ENCODE results near the gene MYO10. TPM values are rescaled to one million over a fixed set of nuclear protein-coding genes. Genes with fewer than 3 reads are reported as not detected.

MYO10 gene
- total and polyA plus RNA-seq, 2 experiments from 2014 or later: 119 to 276 TPM

DNA sequence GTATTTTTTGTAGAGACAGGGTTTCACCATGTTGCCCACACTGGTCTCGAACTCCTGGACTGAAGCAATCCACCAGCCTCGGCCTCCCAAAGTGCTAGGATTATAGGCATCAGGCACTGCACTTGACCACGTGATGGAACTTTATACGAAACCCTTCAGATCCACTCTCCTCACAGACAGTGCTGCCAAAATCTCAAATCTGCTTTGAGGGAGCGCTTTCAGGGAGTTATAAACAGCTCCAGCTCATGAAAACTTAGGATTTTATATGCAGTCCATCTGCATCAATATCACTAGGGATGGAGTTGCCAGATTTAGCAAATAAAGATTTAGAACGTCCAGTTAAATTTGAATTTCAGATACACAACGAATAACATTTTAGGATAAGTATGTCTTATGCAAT, 25.0 kb upstream of the MYO10 start (continued):
- TF ChIP-seq REST (IDR thresholded peaks at IDR 0.05; ENCODE audit: unreplicated experiment) (no peak), POLR2AphosphoS5 (IDR thresholded peaks at IDR 0.05; ENCODE audit: low read depth) (no peak), EZH2phosphoT487 (IDR thresholded peaks at IDR 0.05; ENCODE audit: unreplicated experiment) (no peak), CREB1 (CRISPR knock-in tag; IDR thresholded peaks at IDR 0.05; ENCODE audit: low read depth) (no peak)

GRCh38 chr5:16957304-16958196, 21.5 kb upstream of the MYO10 start:
- Histone ChIP-seq H3K27ac (ENCODE audit: low read depth) (no peak overlapping the region), H3K27me3 (ENCODE audit: insufficient read depth) (no peaks in the 10 kb centered on the region), H3K36me3 (ENCODE audit: insufficient read depth) (no peaks in the 10 kb centered on the region), H4K20me1 (replicated peaks; ENCODE audit: insufficient read depth) (no peaks in the 10 kb centered on the region), H3K79me2 (replicated peaks; ENCODE audit: insufficient read depth) (no peaks in the 10 kb centered on the region), H3F3A (replicated peaks; ENCODE audit: low read depth) (no peaks in the 10 kb centered on the region), H3K9me2 (ENCODE audit: insufficient read depth) (no peaks in the 10 kb centered on the region), H3K4me2 (no peak overlapping the region), H3K4me1 (ENCODE audit: insufficient read depth) (no peaks in the 10 kb centered on the region), H2AFZ (peak overlapping the region; percentile 72; the same call in 1 of the 2 replicates), H3K4me3 (no peak overlapping the region)
- Mint-ChIP-seq H3K4me1 (peaks cover 3% of the 10 kb centered on the region; the same call in 2 of the 3 replicates), H3K9me3 (peaks cover 3% of the 10 kb centered on the region; the same call in 2 of the 3 replicates), H3K4me3 (no peak overlapping the region), H3K36me3 (ENCODE audit: low read depth) (no peaks in the 10 kb centered on the region), H3K27ac (no peak overlapping the region), H3K27me3 (ENCODE audit: insufficient read depth, low read depth, poor library complexity) (peaks cover 2% of the 10 kb centered on the region)
- ATAC-seq: no peak
- DNase-seq (ENCODE audit: low spot score): no peak
- no peak for TF ChIP-seq STAT1 (IDR thresholded peaks at IDR 0.05; ENCODE audit: unreplicated experiment)
- TF ChIP-seq, protein P1, sequence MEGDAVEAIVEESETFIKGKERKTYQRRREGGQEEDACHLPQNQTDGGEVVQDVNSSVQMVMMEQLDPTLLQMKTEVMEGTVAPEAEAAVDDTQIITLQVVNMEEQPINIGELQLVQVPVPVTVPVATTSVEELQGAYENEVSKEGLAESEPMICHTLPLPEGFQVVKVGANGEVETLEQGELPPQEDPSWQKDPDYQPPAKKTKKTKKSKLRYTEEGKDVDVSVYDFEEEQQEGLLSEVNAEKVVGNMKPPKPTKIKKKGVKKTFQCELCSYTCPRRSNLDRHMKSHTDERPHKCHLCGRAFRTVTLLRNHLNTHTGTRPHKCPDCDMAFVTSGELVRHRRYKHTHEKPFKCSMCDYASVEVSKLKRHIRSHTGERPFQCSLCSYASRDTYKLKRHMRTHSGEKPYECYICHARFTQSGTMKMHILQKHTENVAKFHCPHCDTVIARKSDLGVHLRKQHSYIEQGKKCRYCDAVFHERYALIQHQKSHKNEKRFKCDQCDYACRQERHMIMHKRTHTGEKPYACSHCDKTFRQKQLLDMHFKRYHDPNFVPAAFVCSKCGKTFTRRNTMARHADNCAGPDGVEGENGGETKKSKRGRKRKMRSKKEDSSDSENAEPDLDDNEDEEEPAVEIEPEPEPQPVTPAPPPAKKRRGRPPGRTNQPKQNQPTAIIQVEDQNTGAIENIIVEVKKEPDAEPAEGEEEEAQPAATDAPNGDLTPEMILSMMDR (conservative IDR thresholded peaks at IDR 0.05; ENCODE audit: low read depth in 2 of 2): no peak
- no peak for TF ChIP-seq ZNF114 (CRISPR knock-in tag; IDR thresholded peaks at IDR 0.05)
- no peak for TF ChIP-seq POLR2AphosphoS5 (IDR thresholded peaks at IDR 0.05; ENCODE audit: low read depth)
- no peak for TF ChIP-seq EZH2phosphoT487 (IDR thresholded peaks at IDR 0.05; ENCODE audit: unreplicated experiment)
- no peak for TF ChIP-seq EZH2 (IDR thresholded peaks at IDR 0.05; ENCODE audit: low read depth, unreplicated experiment)
- TF ChIP-seq NANOG (IDR thresholded peaks at IDR 0.05; ENCODE audit: borderline replicate concordance): no peak
- TF ChIP-seq, protein P2, sequence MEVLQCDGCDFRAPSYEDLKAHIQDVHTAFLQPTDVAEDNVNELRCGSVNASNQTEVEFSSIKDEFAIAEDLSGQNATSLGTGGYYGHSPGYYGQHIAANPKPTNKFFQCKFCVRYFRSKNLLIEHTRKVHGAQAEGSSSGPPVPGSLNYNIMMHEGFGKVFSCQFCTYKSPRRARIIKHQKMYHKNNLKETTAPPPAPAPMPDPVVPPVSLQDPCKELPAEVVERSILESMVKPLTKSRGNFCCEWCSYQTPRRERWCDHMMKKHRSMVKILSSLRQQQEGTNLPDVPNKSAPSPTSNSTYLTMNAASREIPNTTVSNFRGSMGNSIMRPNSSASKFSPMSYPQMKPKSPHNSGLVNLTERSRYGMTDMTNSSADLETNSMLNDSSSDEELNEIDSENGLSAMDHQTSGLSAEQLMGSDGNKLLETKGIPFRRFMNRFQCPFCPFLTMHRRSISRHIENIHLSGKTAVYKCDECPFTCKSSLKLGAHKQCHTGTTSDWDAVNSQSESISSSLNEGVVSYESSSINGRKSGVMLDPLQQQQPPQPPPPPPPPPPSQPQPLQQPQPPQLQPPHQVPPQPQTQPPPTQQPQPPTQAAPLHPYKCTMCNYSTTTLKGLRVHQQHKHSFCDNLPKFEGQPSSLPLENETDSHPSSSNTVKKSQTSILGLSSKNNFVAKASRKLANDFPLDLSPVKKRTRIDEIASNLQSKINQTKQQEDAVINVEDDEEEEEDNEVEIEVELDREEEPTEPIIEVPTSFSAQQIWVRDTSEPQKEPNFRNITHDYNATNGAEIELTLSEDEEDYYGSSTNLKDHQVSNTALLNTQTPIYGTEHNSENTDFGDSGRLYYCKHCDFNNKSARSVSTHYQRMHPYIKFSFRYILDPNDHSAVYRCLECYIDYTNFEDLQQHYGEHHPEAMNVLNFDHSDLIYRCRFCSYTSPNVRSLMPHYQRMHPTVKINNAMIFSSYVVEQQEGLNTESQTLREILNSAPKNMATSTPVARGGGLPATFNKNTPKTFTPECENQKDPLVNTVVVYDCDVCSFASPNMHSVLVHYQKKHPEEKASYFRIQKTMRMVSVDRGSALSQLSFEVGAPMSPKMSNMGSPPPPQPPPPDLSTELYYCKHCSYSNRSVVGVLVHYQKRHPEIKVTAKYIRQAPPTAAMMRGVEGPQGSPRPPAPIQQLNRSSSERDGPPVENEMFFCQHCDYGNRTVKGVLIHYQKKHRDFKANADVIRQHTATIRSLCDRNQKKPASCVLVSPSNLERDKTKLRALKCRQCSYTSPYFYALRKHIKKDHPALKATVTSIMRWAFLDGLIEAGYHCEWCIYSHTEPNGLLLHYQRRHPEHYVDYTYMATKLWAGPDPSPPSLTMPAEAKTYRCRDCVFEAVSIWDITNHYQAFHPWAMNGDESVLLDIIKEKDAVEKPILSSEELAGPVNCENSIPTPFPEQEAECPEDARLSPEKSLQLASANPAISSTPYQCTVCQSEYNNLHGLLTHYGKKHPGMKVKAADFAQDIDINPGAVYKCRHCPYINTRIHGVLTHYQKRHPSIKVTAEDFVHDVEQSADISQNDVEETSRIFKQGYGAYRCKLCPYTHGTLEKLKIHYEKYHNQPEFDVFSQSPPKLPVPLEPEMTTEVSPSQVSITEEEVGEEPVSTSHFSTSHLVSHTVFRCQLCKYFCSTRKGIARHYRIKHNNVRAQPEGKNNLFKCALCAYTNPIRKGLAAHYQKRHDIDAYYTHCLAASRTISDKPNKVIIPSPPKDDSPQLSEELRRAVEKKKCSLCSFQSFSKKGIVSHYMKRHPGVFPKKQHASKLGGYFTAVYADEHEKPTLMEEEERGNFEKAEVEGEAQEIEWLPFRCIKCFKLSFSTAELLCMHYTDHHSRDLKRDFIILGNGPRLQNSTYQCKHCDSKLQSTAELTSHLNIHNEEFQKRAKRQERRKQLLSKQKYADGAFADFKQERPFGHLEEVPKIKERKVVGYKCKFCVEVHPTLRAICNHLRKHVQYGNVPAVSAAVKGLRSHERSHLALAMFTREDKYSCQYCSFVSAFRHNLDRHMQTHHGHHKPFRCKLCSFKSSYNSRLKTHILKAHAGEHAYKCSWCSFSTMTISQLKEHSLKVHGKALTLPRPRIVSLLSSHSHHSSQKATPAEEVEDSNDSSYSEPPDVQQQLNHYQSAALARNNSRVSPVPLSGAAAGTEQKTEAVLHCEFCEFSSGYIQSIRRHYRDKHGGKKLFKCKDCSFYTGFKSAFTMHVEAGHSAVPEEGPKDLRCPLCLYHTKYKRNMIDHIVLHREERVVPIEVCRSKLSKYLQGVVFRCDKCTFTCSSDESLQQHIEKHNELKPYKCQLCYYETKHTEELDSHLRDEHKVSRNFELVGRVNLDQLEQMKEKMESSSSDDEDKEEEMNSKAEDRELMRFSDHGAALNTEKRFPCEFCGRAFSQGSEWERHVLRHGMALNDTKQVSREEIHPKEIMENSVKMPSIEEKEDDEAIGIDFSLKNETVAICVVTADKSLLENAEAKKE (CRISPR knock-in tag; IDR thresholded peaks at IDR 0.05): no peak

Data from GM23338 (cell line).